Thyroid gland (tissue), 4 donors: ENCODE measurements around the gene RP2.

Source experiments
- POLR2A ChIP-seq, 2 donors: fragments of 450-650 bp; IDR thresholded peaks; one replicate each; pipeline ENCODE4 v1.6.1; 2017; ENCODE audit warnings: antibody characterized with exemption in 2 of 2, mild to moderate bottlenecking in 2 of 2, moderate library complexity in 1 of 2
- TF ChIP-seq, protein P1 (sequence below), 6 experiments: fragments of 200-600 bp in 3 of 6; fragments of 450-650 bp in 3 of 6; sonication (generic) in 3 of 6; IDR thresholded peaks; one replicate each; pipeline ENCODE4 v1.5.1; 2016 to 2019; ENCODE audit warnings: antibody characterized with exemption in 6 of 6, mild to moderate bottlenecking in 2 of 6, inconsistent platforms in 1 of 6, moderate library complexity in 1 of 6

DNA sequence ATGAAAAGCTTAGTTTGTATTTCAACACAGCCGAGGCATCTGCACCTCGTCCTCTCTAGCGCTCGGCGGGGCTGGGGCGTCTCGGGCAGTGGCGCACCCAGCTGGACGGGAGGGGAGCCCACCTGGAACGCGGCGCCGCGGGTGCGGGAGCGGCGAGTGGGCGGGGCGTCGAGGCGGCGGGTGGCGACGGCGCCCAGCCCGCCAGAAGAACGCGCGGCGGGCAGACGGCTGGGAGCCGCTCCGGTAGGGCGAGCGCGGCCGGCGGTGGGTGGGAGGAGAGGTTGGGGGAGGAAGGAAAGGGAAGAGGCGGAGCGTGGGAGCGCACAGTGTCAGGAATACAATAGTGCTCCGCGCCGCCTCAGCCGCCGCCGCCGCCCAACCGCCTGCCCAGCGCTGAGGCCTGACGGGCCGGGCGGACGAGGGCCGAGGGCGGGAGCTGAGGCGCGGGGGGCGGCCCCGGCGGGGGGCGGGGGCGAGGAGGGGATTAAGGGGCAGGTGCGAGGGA lies 75.3 kb downstream of the RP2 start, which contains the start of gene JADE3:
- TF ChIP-seq, protein P1, sequence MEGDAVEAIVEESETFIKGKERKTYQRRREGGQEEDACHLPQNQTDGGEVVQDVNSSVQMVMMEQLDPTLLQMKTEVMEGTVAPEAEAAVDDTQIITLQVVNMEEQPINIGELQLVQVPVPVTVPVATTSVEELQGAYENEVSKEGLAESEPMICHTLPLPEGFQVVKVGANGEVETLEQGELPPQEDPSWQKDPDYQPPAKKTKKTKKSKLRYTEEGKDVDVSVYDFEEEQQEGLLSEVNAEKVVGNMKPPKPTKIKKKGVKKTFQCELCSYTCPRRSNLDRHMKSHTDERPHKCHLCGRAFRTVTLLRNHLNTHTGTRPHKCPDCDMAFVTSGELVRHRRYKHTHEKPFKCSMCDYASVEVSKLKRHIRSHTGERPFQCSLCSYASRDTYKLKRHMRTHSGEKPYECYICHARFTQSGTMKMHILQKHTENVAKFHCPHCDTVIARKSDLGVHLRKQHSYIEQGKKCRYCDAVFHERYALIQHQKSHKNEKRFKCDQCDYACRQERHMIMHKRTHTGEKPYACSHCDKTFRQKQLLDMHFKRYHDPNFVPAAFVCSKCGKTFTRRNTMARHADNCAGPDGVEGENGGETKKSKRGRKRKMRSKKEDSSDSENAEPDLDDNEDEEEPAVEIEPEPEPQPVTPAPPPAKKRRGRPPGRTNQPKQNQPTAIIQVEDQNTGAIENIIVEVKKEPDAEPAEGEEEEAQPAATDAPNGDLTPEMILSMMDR (IDR thresholded peaks at IDR 0.05): no peak
- peak in 1 of 2 donors; percentile 70 for TF ChIP-seq POLR2A (IDR thresholded peaks at IDR 0.05)
